Gastroesophageal sphincter (tissue), 4 donors: ENCODE data around the gene ORAI3. TPM values are rescaled to one million over a fixed set of nuclear protein-coding genes. Genes with fewer than 3 reads are reported as not detected.

ENCODE experiments used
- ATAC-seq: fragments of 150-250 bp; one replicate; pipeline ENCODE4 v1.9.1; 2016; ENCODE audit warnings: mild to moderate bottlenecking, moderate library complexity
- H3K27ac ChIP-seq, 4 donors: fragments of 200-600 bp; sonication (generic) in 3 of 4; 1 replicate in 3 of 4; 2 replicates in 1 of 4; pipeline ENCODE4 v1.5.1; 2016 to 2019
- H3K27me3 ChIP-seq: fragments of 200-600 bp; sonication (generic); one replicate; pipeline ENCODE4 v1.5.1; 2019
- H3K36me3 ChIP-seq, 2 donors: fragments of 200-600 bp; sonication (generic); one replicate each; pipeline ENCODE4 v1.5.1; 2019; ENCODE audit warnings: control low read depth in 1 of 2
- H3K4me1 ChIP-seq, 3 donors: fragments of 200-600 bp; sonication (generic); 1 replicate in 2 of 3; 2 replicates in 1 of 3; pipeline ENCODE4 v1.5.1; 2016 to 2019; ENCODE audit warnings: control low read depth in 2 of 3
- H3K4me3 ChIP-seq, 2 donors: fragments of 200-600 bp; sonication (generic); one replicate each; pipeline ENCODE4 v1.5.1; 2019; ENCODE audit warnings: mild to moderate bottlenecking in 1 of 2, moderate library complexity in 1 of 2
- H3K9me3 ChIP-seq, 3 donors: fragments of 200-600 bp; sonication (generic); one replicate each; pipeline ENCODE4 v1.5.1; 2017 to 2019; ENCODE audit warnings: control low read depth in 2 of 3
- EP300 ChIP-seq: sonication (generic); formaldehyde crosslinking; IDR thresholded peaks from one replicate; pipeline ENCODE4 v1.6.1; 2017; ENCODE audit warnings: antibody characterized with exemption, mild to moderate bottlenecking
- POLR2A ChIP-seq, 2 donors: fragments of 450-650 bp; IDR thresholded peaks; one replicate each; pipeline ENCODE4 v1.6.1; 2017; ENCODE audit warnings: antibody characterized with exemption in 2 of 2, mild to moderate bottlenecking in 2 of 2, moderate library complexity in 1 of 2
- POLR2AphosphoS5 ChIP-seq: sonication (generic); formaldehyde crosslinking; IDR thresholded peaks from one replicate; pipeline ENCODE4 v1.6.1; 2017; ENCODE audit warnings: antibody characterized with exemption
- WGBS, 2 donors: methylation state at CpG; one replicate each; pipeline ENCODE4 v1.1.5; 2018; ENCODE audit warnings: low coverage in 1 of 2; 5-methylcytosine and 5-hydroxymethylcytosine counted together
- total RNA-seq, 4 donors: library from RNA; depleted of rRNA; stranded (reverse); fragments of >200 nt; gene quantifications; one replicate each; pipeline ENCODE4 v1.1.0, GENCODE V29; 2016
- TF ChIP-seq, protein P1 (sequence below), 4 experiments: fragments of 200-600 bp in 2 of 4; fragments of 450-650 bp in 2 of 4; sonication (generic) in 1 of 4; IDR thresholded peaks; one replicate each; pipeline ENCODE4 v1.5.1; 2017 to 2019; ENCODE audit warnings: antibody characterized with exemption in 4 of 4, mild to moderate bottlenecking in 2 of 4, moderate library complexity in 2 of 4

Gene ORAI3
- total RNA-seq, 4 donors from 2014 or later = 23.7 to 51.5 (median 40.0) TPM

- Histone ChIP-seq H3K4me1 (peaks cover 0 to 22% (median 16%) of the 10 kb centered on the region in 3 donors), H3K36me3 (peaks cover 0 to 77% of the 10 kb centered on the region in 2 donors), H3K27me3 (no peaks in the 10 kb centered on the region), H3K4me3 (no peak overlapping the region), H3K9me3 (no peaks in the 10 kb centered on the region), H3K27ac (no peak overlapping the region)
- WGBS, 2 donors = 78 to 100% methylated on average over 4 to 7 of the region's 11 CpGs
- TF ChIP-seq POLR2A (IDR thresholded peaks at IDR 0.05) (no peak), EP300 (no peak), POLR2AphosphoS5 (no peak)
- TF ChIP-seq, protein P1, sequence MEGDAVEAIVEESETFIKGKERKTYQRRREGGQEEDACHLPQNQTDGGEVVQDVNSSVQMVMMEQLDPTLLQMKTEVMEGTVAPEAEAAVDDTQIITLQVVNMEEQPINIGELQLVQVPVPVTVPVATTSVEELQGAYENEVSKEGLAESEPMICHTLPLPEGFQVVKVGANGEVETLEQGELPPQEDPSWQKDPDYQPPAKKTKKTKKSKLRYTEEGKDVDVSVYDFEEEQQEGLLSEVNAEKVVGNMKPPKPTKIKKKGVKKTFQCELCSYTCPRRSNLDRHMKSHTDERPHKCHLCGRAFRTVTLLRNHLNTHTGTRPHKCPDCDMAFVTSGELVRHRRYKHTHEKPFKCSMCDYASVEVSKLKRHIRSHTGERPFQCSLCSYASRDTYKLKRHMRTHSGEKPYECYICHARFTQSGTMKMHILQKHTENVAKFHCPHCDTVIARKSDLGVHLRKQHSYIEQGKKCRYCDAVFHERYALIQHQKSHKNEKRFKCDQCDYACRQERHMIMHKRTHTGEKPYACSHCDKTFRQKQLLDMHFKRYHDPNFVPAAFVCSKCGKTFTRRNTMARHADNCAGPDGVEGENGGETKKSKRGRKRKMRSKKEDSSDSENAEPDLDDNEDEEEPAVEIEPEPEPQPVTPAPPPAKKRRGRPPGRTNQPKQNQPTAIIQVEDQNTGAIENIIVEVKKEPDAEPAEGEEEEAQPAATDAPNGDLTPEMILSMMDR (IDR thresholded peaks at IDR 0.05) = no peak
- no peak for ATAC-seq
Measured at GRCh38 chr16:30961384-30961783, 12.5 kb downstream of the ORAI3 start.

- 60 to 90% methylated on average over 1 to 10 of the region's 18 CpGs for WGBS, 2 donors
- no peak overlapping the region for H3K4me3 ChIP-seq
- no peak for ATAC-seq
- H3K36me3 ChIP-seq = peaks cover 0 to 100% of the 10 kb centered on the region in 2 donors
- H3K4me1 ChIP-seq = peaks cover 0 to 6% (median 5%) of the 10 kb centered on the region in 3 donors
- TF ChIP-seq, protein P1 (IDR thresholded peaks at IDR 0.05) = no peak
- TF ChIP-seq POLR2A (IDR thresholded peaks at IDR 0.05) (no peak), POLR2AphosphoS5 (no peak), EP300 (no peak)
- H3K9me3 ChIP-seq = no peaks in the 10 kb centered on the region
- no peak overlapping the region for H3K27ac ChIP-seq
- no peaks in the 10 kb centered on the region for H3K27me3 ChIP-seq
Measured at GRCh38 chr16:30963925-30964511, 15.2 kb downstream of the ORAI3 start.

- WGBS, 2 donors = 86 to 90% methylated on average over 13 of the region's 33 CpGs
- Histone ChIP-seq H3K27me3 (no peaks in the 10 kb centered on the region), H3K27ac (no peak overlapping the region), H3K9me3 (no peaks in the 10 kb centered on the region), H3K4me3 (no peak overlapping the region), H3K36me3 (peaks cover 0 to 100% of the 10 kb centered on the region in 2 donors), H3K4me1 (no peaks in the 10 kb centered on the region)
- TF ChIP-seq POLR2A (IDR thresholded peaks at IDR 0.05) = no peak
- TF ChIP-seq POLR2AphosphoS5 = no peak
- no peak for TF ChIP-seq EP300
- TF ChIP-seq, protein P1 (IDR thresholded peaks at IDR 0.05) = no peak
- ATAC-seq = no peak
Measured at GRCh38 chr16:30964574-30965226, 15.8 kb downstream of the ORAI3 start.

DNA sequence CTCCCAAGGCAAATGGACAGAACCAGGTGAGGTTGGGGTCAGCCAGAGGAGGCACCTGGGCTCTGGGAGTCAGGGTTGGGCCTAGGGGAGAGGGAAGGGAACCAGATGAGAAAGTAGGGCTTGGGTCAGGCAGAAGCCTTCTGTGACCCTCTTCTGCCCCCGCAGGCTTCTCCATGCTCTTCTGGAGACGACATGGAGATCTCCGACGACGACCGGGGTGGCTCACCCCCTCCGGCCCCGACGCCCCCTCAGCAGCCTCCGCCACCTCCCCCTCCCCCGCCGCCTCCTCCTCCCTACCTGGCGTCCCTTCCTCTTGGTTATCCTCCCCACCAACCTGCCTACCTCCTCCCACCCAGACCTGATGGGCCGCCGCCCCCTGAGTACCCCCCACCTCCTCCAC lies 16.6 kb downstream of the ORAI3 start:
- Histone ChIP-seq H3K9me3 (no peaks in the 10 kb centered on the region), H3K36me3 (peaks cover 0 to 100% of the 10 kb centered on the region in 2 donors)
- WGBS, 2 donors = 68% methylated on average over 3 of the region's 15 CpGs; no CpG with 5 or more reads in 1 of the 2 donors

More for the DNA sequence above, 16.6 kb downstream of the ORAI3 start:
- no peak for ATAC-seq
- H3K27me3 ChIP-seq = no peaks in the 10 kb centered on the region
- no peak overlapping the region for H3K4me3 ChIP-seq
- H3K4me1 ChIP-seq = no peaks in the 10 kb centered on the region
- no peak for TF ChIP-seq POLR2AphosphoS5
- no peak for TF ChIP-seq POLR2A (IDR thresholded peaks at IDR 0.05)
- TF ChIP-seq, protein P1 (IDR thresholded peaks at IDR 0.05) = no peak
- TF ChIP-seq EP300 = no peak
- H3K27ac ChIP-seq = no peak overlapping the region
